Small intestine (tissue), 7 donors: ENCODE data around the gene CGB2. TPM values are rescaled to one million over a fixed set of nuclear protein-coding genes. Genes with fewer than 3 reads are reported as not detected.
"Not testable (repeated sequence)": the region's sequence is repeated elsewhere in the genome, so short reads cannot be mapped to it uniquely, and the experiment has no call there.

Experiments used
- DNase-seq, 2 donors: peaks; one replicate each; pipeline versions ENCODE4 v3.0.0 to v3.0.0-alpha.2; 2013
- FAIRE-seq: peaks from 2 replicates; lab custom pipeline; 2012; peaks lifted over from hg19 to GRCh38; lab: Jason Lieb, UNC
- H3K27ac ChIP-seq, 3 donors: one replicate each; pipeline ENCODE4 v1.5.1; 2013; ENCODE audit warnings: low read length in 2 of 3, mild to moderate bottlenecking in 2 of 3, control low read depth in 1 of 3, inconsistent platforms in 1 of 3, low read depth in 1 of 3, moderate library complexity in 1 of 3
- H3K27me3 ChIP-seq, 3 donors: one replicate each; pipeline ENCODE4 v1.6.1; 2013; ENCODE audit warnings: low read length in 3 of 3, inconsistent platforms in 1 of 3; ENCODE audit not compliant: control insufficient read depth in 3 of 3, insufficient read depth in 3 of 3
- H3K36me3 ChIP-seq, 3 donors: one replicate each; pipeline ENCODE4 v1.6.1; 2013; ENCODE audit warnings: low read length in 3 of 3, inconsistent platforms in 1 of 3, low read depth in 1 of 3, mild to moderate bottlenecking in 1 of 3, moderate library complexity in 1 of 3; ENCODE audit not compliant: control insufficient read depth in 3 of 3, insufficient read depth in 2 of 3
- H3K4me1 ChIP-seq, 3 donors: one replicate each; pipeline ENCODE4 v1.6.1; 2013; ENCODE audit warnings: low read length in 2 of 3, inconsistent platforms in 1 of 3, low read depth in 1 of 3, mild to moderate bottlenecking in 1 of 3, moderate library complexity in 1 of 3; ENCODE audit not compliant: control insufficient read depth in 3 of 3, insufficient read depth in 2 of 3
- H3K4me3 ChIP-seq, 3 donors: one replicate each; pipeline ENCODE4 v1.5.1; 2013; ENCODE audit warnings: low read length in 3 of 3, control low read depth in 1 of 3, inconsistent platforms in 1 of 3, low read depth in 1 of 3, mild to moderate bottlenecking in 1 of 3, moderate library complexity in 1 of 3
- H3K9me3 ChIP-seq, 2 donors: one replicate each; pipeline ENCODE4 v1.6.1; 2013; ENCODE audit warnings: low read depth in 1 of 2, low read length in 1 of 2; ENCODE audit not compliant: control insufficient read depth in 2 of 2, insufficient read depth in 1 of 2
- WGBS, 3 donors: extraction: QIAGEN DNeasy Blood & Tissue Kit; methylation state at CpG; one replicate each; pipeline ENCODE4 v1.1.7; 2013; 5-methylcytosine and 5-hydroxymethylcytosine counted together
- polyA plus RNA-seq, 4 donors: library from polyadenylated mRNA; stranded (reverse) in 3 of 4; unstranded in 1 of 4; fragments of 200-250 nt in 3 of 4; fragments of 120-200 nt in 1 of 4; gene quantifications; one replicate each; pipeline versions ENCODE4 v1.2.1 to v1.2.3, GENCODE V29; 2013
- donor health status: healthy with polysubstance abuse.
- donor health status: control.
- donor health status: control.
- donor health status: Bipolar disorder and iron deficiency.
- donor health status: healthy.

Gene CGB2
- polyA plus RNA-seq, 4 donors, result not detected

GRCh38 chr19:49036815-49037214, 5.1 kb downstream of the CGB2 start, which contains the start of gene CGB1:
Gene CGB1 (minus strand): TSS chr19:49036895. CDS start chr19:49036711, 184 bp downstream.
- not testable (repeated sequence) for H3K4me1 ChIP-seq

DNA sequence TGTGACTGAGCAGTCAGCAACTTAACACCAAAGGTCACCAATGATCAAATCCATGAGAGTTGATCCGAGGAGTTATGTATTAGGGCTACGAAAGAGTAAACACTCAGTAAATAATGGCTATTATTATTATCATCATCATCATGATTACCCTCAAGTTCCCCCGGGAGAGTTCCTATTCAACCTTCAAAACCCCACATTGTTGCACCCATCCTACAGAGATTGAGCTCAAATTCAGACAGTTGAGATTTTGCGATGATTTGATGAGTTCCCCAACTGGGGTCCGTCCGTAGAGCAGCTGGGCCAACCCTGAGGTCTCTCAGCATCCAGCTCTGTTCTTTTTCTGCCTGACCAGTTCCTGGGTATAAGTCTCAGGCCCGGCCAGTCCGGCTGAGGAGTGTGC, 6.4 kb downstream of the CGB2 start:
- FAIRE-seq, H3K4me3 ChIP-seq, H3K4me1 ChIP-seq, H3K27ac ChIP-seq, DNase-seq, H3K36me3 ChIP-seq, H3K9me3 ChIP-seq, H3K27me3 ChIP-seq: not testable (repeated sequence)
- 83 to 91% (median 85%) methylated on average over 5 to 8 of the region's 8 CpGs for WGBS, 3 donors

More at GRCh38 chr19:49036815-49037214, 5.1 kb downstream of the CGB2 start, which contains the start of gene CGB1:
- H3K9me3 ChIP-seq, H3K27ac ChIP-seq, H3K4me3 ChIP-seq, DNase-seq, H3K36me3 ChIP-seq, FAIRE-seq, H3K27me3 ChIP-seq: not testable (repeated sequence)
- WGBS, 3 donors, result 50 to 53% (median 53%) methylated on average over 16 to 18 of the region's 18 CpGs

- not testable (repeated sequence) for H3K4me3 ChIP-seq, FAIRE-seq, H3K9me3 ChIP-seq, DNase-seq, H3K36me3 ChIP-seq, H3K27me3 ChIP-seq, H3K27ac ChIP-seq, H3K4me1 ChIP-seq
- 75 to 85% (median 84%) methylated on average over 22 to 26 of the region's 26 CpGs for WGBS, 3 donors
Observed at GRCh38 chr19:49038557-49039276, 7.0 kb downstream of the CGB2 start.

DNA sequence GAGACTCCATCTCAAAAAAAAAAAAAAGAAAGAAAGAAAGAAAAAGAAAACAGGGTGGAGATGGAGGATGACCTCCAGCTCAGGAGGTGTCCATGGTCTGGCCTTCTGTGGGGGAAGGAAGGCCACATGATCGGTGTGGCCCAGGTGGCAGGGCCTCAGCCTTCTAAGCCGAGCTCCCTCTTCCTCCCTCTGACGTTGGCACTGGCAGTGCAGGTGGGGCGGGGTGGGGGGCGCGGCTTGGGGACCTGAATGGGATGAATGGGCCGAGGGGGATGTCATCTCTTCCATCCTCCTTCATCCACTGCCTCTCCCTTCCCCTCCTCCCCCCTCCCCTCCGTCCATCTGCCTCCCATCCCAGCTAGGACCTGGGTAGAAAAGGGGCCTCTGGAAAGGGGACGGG, 8.0 kb downstream of the CGB2 start:
- H3K4me3 ChIP-seq, H3K27me3 ChIP-seq, H3K27ac ChIP-seq, DNase-seq, H3K9me3 ChIP-seq, H3K4me1 ChIP-seq, H3K36me3 ChIP-seq, FAIRE-seq: not testable (repeated sequence)
- WGBS, 3 donors, result 43 to 77% (median 63%) methylated on average over 3 to 9 of the region's 9 CpGs

GRCh38 chr19:49042177-49042576, 10.5 kb downstream of the CGB2 start:
- FAIRE-seq (no peak), DNase-seq (no peak)
- Histone ChIP-seq H3K36me3 (no peaks in the 10 kb centered on the region), H3K27ac (no peak overlapping the region), H3K4me1 (no peaks in the 10 kb centered on the region), H3K27me3 (no peaks in the 10 kb centered on the region), H3K4me3 (no peak overlapping the region), H3K9me3 (no peaks in the 10 kb centered on the region)
- WGBS, 3 donors, result 58 to 72% (median 67%) methylated on average over 15 to 17 of the region's 17 CpGs

DNA sequence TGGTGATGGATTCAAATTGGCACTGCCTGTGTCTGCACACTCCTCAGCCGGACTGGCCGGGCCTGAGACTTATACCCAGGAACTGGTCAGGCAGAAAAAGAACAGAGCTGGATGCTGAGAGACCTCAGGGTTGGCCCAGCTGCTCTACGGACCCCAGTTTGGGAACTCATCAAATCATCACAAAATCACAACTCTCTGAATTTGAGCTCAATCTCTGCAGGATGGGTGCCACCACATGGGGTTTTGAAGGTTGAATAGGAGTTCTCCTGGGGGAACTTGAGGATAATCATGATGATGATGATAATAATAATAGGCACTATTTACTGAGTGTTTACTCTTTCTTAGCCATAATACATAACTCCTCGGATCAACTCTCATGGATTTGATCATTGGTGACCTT, 11.0 kb downstream of the CGB2 start:
- H3K4me1 ChIP-seq, H3K27me3 ChIP-seq, H3K36me3 ChIP-seq, H3K9me3 ChIP-seq, DNase-seq, H3K27ac ChIP-seq, FAIRE-seq, H3K4me3 ChIP-seq: not testable (repeated sequence)
- WGBS, 3 donors, result 78 to 88% (median 81%) methylated on average over 2 of the region's 4 CpGs

DNA sequence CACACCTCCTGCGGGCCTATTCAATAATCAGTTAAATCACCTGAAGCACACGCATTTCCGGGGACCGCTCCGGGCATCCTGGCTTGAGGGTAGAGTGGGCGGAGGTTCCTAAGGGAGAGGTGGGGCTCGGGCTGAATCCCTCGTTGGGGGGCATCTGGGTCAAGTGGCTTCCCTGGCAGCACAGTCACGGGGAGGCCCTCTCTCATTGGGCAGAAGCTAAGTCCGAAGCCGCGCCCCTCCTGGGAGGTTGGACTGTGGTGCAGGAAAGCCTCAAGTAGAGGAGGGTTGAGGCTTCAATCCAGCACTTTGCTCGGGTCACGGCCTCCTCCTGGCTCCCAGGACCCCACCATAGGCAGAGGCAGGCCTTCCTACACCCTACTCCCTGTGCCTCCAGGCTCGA, 11.9 kb downstream of the CGB2 start, which contains the start of gene CGB5:
Gene CGB5 (plus strand): TSS at position 301 of the 400 bp plus-strand sequence. CDS start 362 bp downstream, outside the sequence.
- not testable (repeated sequence) for H3K27ac ChIP-seq, H3K4me3 ChIP-seq, H3K9me3 ChIP-seq, FAIRE-seq, DNase-seq, H3K27me3 ChIP-seq, H3K4me1 ChIP-seq, H3K36me3 ChIP-seq
- WGBS, 3 donors, result 53 to 66% (median 62%) methylated on average over 14 of the region's 15 CpGs

DNA sequence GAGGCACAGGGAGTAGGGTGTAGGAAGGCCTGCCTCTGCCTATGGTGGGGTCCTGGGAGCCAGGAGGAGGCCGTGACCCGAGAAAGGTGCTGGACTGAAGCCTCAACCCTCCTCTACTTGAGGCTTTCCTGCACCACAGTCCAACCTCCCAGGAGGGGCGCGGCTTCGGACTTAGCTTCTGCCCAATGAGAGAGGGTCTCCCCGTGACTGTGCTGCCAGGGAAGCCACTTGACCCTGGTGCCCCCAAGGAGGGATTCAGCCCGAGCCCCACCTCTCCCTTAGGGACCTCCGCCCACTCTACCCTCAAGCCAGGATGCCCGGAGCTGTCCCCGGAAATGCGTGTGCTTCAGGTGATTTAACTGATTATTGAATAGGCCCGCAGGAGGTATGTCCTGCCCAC, 17.3 kb downstream of the CGB2 start, which contains the start of gene CGB8:
Gene CGB8 (minus strand): TSS at position 101 of the 400 bp plus-strand sequence. CDS start 372 bp downstream, outside the sequence.
- not testable (repeated sequence) for H3K9me3 ChIP-seq, FAIRE-seq, H3K36me3 ChIP-seq, H3K27ac ChIP-seq, H3K4me1 ChIP-seq, H3K4me3 ChIP-seq, DNase-seq, H3K27me3 ChIP-seq
- 40 to 70% (median 68%) methylated on average over 10 of the region's 12 CpGs for WGBS, 3 donors
